NCI-H2107 (cell line): ENCODE results near the gene NCAPH2.

Experiments
- DNase-seq: peaks from one replicate; lab custom pipeline; 2025; lab: John Stamatoyannopoulos, UW

The NCAPH2 gene

DNA sequence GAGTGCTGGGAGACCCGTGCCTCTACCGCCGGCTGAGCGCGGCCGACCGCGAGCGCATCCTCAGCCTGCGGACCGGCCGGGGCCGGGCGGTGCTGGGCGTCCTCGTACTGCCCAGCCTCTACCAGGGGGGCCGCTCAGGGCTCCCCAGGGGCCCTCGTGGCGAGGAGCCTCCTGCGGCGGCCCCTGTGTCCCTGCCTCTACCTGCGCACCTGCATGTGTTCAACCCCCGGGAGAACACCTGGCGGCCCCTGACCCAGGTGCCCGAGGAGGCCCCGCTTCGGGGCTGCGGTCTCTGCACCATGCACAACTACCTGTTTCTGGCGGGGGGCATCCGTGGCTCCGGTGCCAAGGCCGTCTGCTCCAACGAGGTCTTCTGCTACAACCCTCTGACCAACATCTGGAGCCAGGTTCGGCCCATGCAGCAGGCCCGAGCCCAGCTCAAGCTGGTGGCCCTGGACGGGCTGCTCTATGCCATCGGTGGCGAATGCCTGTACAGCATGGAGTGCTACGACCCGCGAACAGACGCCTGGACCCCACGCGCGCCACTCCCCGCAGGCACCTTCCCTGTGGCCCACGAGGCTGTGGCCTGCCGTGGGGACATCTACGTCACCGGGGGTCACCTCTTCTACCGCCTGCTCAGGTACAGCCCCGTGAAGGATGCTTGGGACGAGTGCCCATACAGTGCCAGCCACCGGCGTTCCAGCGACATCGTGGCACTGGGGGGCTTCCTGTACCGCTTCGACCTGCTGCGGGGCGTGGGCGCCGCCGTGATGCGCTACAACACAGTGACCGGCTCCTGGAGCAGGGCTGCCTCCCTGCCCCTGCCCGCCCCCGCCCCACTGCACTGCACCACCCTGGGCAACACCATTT, 41.1 kb downstream of the NCAPH2 start:
- DNase-seq: no peak

DNA sequence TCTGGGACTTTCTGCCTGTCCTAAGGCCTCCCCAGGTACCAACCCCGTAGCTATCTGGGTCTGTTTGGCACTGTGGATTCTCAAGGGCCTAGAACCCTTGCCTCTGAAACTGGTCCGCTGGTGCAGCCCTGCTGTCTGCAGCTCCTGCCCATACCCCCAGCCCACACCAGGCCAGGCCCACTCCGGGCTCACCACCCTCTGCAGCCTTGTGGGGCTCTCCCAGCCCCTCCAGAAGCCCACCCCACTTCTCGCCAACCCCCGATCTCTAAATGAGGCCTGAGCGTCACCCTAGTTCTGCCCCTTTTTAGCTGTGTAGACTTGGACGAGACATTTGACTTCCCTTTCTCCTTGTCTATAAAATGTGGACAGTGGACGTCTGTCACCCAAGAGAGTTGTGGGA, 42.4 kb downstream of the NCAPH2 start:
- DNase-seq: no peak

DNA sequence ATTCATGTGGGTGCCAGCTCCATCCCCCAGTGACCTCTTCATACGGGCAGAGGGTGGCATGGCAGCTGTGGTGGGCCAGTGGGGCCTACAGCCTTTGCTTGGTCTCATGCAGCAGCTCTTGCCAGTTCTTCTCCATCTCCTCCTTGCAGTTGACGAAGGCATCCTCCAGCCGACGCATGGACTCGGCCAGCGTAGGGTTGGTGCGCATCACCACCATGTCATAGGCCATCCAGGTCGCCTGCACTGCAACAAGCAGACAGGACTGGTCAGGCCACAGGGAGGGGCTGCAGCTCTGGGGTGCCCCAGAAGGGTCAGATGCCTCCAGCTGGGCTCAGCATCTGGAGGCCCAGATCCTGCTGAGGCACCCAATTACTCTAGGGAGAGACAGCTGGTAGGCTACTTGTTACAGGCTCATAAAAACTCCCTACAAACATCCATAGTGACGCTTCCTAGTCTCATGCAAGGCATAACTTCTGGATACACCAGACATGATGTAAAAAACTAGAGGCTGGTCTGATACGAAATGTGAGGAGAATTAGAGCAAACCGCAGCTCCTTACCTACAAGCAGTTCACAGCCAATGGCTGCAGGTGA, 43.2 kb downstream of the NCAPH2 start:
- no peak for DNase-seq

DNA sequence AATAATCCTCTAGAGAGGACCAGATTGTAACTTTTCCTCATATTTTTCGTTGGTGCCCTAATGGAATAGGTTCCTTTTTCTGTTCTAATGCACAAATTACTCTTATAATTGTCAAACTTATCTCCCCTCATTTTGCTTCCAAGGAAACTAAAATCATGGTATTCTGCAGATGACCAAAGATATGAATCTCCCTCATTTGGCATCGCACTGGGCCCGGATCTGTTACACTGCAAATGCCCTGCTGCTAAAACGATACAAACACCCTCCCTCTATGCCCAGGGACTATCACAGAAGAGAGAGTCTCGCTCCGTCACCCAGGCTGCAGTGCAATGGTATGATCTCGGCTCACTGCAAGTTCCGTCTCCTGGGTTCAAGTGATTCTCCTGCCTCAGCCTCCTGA, 45.3 kb downstream of the NCAPH2 start:
- no peak for DNase-seq

DNA sequence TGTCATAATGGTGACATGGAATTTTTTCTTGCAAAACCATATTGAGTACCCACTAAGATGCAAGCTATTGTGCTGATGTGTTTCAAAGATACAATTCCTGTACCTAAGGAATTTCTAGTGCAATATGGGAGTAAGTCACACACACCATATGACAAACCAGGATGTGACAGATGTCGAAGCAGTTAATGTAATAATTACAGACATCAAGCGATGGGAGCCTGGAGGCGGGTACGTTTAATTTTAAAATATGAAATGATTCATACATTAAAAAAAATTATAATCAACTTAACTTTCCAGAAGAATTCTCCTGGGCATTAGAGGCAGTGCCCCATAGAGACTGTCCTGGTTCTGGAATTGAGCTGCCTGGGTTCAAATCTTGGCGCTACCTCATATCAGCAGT, 48.7 kb downstream of the NCAPH2 start:
- no peak for DNase-seq

DNA sequence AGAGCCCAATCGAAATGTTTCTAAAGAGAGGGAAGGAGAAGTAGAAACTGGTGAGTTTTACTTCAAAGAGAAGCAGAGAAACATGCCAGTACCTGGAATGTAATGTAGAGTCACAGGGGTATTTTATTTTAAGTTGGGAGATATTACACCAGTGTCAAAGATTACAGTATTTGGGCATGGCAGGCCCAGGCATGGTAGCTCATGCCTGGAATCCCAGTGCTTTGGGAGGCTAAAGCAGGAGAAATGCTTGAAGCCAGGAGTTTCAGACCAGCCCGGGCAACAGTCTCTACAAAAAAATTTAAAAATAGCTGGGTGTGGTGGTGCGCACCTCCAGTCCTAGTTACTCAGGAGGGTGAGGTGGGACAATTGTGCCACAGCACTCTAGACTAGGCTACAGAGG, 52.0 kb downstream of the NCAPH2 start:
- DNase-seq: no peak

DNA sequence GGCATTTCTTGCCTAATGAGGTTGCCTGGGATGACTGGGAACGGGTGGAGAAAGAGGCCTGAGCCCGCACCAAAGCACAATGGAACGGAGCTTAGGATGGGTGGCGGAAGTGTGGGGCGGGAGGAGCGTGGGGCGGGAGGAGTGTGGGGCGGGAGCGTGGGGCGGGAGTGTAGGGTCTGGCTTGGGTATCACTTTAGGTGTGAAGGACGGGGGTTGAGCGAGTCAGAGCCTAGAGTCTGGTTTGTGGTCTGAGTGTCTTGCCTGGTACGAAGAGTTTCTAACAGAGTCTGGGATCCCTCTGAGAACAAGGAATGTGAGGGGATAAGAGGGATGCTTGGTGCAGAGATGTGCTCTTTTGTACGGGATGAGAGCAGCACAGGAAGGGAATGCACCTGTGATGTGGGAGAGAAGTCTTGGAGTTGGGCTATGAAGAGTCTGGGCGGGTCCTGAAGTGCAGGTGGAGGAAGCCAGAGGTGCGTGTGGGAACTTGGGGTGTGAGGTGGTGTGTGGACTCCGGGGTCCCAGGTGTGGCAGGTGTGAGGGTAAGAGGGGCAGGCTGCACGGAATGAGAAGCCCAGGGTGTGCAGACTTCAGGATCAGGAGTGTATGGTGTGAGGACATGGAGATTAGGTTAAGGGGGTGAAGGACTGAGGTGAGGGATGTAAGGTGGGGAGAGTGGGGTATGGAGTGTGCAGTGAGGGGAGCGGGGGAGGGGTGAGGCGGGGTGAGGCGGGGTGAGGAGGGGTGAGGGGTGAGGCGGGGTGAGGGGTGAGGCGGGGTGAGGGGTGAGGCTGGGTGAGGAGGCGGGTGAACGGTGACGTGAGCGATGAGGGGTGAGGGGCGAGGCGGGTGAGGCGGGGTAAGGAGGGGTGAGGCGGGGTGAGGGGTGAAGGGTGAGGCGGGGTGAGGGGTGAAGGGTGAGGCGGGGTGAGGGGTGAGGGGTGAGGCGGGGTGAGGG, 53.7 kb downstream of the NCAPH2 start:
- DNase-seq: no peak

DNA sequence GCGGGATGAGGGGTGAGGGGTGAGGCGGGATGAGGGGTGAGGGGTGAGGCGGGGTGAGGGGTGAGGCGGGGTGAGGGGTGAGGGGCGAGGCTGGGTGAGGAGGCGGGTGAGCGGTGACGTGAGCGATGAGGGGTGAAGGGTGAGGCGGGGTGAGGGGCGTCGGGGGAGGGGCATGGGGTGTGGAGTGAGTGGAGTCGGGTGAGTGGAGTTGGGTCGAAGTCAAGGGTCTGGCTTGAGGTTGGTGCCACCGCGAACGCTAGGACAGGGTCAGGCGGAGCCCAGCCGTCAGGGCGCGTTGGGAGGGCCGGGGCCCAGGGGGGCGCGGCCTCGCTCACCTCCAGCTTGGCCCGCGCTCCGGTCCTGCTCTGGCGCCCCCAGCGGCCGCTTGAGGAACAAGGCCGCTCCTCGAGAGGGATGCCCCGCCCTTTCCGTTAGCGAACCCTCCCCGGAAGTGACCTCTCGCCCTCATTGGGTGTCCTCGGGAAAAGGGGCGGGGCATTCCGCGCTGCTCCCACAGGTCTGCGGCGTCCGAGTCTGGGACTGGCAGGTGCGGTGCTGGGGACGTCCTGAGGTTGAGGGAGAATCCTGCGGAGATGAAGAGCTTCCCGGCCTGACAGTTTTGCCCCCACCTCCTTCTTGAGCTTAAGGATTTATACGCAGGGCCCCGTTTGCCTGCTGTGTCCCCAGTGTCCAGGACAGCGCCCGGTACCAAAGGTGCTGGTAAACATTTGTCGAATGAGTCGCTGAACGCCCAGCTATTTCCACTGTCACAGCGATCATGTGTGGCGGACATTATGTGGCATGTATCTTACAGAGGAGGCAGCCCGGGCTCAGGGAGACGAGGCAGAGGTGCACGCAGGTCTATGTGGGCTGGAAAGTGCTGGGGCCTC, 54.7 kb downstream of the NCAPH2 start, which contains the start of gene SYCE3:
TSS of gene SYCE3 (minus strand) at position 397 of the 890 bp plus-strand sequence. CDS start 6,514 bp downstream, outside the sequence.
- DNase-seq: peak; percentile 88

DNA sequence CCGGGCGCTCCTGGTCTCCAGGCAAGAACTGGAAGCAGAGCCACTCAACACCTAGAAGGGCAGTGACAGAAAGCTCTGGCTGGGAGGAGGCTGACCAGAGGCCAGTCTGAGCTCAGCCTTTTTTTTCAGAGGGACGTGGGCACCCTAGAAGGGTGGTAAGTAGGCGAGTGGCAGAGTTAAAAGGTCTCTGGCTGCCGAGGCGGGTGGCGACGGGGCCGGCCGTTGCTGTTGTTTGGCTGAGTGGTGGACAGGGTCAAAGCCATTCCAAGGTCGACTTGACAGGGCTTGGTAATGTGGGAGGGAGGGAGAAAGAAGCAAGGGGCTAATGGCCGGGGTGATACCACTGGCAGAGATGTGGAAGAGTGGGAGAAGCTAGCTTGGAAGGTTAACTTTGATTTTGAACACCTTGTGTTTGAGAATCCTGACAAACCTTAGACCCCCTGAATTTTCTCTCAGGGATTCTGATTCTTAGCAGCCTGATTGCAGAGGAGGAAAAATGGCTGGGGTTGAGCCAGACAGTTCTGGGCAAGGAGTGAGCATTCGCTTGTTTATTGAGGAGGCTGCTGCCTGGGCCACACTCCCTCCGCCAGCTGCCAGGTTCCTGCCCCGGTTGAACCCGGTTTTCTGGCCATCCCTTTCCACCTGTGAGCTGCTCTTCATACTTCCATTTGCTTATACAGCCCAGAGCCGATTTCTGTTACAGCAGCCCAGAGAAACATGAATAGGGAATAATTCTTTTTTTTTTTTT, 55.6 kb downstream of the NCAPH2 start:
- DNase-seq: no peak

DNA sequence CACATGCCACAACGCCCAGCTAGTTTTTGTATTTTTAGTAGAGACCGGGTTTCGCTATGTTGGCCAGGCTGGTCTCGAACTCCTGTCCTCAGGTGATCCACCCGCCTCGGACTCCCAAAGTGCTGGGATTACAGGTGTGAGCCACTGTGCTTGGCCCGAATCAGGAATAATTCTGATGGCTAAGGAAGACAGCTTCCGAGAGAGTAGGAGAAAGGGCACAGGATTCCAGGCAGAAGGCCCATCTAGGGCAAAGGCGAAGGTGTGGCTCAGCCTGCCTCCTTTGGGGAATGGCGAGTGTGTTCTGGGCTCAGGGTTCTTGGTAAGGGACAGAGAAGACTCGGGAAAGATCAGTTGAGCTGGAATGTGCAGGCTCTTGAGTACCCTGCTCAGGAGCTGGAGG, 56.3 kb downstream of the NCAPH2 start:
- no peak for DNase-seq

DNA sequence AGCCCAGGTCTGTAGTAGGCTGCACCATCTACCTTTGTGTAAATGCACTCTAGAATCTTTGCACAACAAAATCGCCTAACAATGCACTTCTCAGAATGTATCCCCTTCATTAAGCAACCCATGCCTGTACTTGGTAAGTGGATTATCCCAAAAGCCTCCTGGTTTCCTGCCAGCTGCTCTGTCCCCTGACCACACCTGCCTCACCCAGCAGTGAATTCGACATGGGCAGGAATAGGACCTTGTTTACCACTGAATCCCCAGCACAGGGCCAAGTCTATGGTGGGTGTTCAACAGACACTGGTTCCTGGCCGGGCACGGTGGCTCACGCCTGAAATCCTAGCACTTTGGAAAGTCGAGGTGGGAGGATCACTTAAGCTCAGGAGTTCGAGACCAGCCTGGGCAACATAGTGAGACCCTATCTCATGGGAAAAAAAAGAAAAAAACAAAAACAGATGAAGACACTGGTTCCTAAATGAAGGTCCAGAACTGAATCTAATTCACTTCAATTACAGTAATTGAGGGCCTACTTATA, 59.8 kb downstream of the NCAPH2 start:
- no peak for DNase-seq

DNA sequence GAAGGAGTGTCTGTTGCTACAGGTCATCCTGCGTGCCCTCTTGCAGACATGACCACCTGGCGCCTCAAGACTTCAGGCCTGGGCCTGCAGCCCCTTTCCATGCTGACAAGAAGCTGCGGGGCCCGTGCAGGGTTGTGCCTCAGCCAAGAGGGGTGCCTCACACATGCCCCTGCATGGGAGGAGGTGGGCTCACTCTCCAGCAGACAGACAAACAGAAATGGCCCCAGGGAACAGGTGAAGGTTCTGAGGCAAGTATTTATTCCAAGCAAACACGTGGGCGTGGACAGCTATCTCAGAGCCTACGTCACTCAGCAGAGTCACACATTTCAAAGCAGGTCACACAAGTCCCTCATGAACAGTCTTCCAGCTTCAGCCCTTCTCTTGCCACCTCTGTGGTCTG, 60.6 kb downstream of the NCAPH2 start:
- DNase-seq: no peak

DNA sequence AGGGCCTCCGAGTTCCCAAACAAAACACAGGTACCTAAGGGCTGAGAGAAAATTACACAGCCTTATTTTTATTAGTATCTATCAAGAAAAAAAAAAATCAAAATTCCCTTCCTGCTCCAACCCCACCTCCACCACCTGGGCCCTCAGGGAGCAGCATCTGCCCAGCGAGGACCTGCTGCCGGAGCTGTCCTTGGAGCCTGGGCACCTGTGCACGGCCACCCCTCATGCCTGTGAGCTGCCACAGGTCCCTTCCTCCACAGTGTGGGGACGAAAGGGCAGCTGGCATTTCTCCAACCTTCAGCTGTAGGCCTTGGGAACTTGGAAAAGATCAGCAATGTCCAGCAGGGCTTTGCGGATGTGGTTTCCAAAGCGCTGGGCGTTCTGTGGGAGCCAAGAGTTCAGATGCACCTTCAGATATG, 61.0 kb downstream of the NCAPH2 start:
- DNase-seq: no peak

DNA sequence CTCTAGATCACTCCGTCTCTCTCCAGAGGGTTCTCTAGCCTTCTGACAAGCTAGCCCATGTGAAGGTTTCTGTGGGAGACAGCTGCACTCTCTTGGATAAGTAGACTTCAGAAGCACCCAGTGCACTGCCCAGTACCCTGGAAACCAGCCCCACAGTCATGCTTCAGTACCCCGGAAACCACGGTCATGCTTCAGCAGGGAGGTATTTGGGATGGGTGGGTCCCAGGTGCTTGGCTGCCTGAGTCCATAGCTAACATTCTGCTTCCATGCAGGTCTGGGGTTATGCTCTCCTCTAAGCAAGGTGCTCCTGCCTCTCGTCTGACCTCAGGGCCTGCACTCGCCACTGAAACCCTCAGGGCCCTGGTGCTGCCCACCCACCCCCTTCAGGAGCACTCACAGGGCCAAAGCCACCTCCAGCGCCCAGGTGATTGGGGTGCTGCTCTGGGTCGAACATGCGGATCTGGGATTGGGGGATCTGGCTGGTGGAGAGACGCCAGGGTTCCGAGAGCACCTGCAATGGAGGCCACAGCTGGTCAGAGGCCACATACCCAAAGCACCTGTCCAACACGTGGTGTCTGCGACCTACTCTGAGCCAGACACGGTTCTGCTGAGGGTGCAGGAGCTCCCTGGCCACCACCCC, 62.0 kb downstream of the NCAPH2 start:
- no peak for DNase-seq

DNA sequence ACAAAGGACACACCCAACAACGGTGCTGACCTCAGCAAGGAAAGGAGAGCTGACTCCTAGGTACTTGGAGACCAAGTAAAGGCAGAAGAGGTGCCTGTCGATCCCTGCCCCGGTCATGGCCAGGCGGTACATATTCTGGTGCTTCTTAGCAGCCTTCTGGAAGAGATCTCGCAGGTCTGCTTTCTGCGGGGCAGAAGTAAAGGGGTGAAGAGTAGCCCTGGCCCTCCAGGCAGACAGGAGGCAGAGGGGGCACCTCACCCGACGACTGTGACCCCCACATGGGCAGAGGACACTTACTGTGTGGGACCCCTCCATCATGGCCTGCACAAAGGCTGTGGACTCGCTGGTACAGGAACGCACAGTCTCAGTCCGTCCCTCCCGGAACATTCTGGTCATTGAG, 62.8 kb downstream of the NCAPH2 start:
- DNase-seq: no peak

DNA sequence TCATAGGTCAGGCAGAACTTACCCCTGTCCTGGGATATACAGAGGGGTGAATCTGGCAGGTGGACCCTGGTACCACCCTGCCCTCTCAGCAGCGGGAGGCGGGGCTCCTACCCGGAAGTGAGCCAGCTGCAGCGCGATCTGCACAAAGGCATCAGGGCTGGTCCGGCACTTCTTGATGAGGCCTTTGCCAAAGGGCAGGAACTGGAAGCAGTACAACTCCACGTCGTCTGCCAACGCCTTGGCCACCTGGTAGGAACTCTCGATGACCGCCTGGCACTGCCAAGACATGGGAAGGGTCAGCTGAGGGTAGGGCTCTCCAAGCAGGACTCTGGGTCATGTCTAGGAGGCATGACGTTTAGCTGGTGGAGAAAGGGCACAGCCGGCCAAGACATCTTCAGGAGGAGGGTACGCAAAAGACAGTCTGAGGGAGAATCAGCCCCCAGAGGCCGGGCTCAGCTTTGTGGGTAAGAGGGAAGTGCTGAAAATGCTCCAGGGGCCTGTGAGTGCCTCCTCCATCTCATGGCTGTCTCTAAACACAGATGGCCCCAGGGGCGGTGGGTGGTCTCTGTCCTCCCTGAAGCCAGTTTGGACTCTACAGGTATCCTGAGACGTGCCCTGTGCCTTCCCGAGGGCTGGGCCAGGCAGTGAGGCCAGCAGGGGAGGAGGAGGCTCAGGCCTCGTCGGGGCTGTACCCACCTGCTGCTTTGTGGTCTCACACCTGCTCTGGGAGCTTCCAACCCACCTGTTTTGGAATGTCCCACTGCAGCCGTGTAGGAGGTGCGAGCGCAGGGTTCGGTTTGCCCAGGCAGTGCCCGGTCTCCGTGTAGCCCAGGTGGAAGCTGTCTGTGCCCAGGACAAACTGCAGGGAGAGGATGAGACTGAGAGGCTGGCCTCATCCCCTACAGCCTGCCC, 63.5 kb downstream of the NCAPH2 start:
- no peak for DNase-seq

DNA sequence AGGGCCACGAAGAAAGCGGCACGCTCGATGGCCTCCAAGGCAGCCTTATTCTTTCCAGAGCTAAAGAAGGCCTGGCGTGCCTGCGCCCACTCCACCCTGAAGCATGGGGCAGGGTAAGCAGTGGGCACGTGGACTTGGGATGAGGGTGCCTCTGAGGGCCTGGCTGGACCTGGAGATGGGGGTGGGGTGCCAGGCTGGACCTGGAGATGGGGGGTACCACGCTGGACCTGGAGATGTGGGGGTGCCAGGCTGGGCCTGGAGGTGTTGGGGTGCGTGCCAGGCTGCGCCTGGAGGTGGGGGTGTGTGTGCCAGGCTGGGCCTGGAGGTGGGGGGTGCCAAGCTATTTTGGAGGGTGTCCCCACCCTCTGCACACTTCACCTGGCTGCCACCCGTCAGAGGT, 64.9 kb downstream of the NCAPH2 start:
- DNase-seq: no peak

DNA sequence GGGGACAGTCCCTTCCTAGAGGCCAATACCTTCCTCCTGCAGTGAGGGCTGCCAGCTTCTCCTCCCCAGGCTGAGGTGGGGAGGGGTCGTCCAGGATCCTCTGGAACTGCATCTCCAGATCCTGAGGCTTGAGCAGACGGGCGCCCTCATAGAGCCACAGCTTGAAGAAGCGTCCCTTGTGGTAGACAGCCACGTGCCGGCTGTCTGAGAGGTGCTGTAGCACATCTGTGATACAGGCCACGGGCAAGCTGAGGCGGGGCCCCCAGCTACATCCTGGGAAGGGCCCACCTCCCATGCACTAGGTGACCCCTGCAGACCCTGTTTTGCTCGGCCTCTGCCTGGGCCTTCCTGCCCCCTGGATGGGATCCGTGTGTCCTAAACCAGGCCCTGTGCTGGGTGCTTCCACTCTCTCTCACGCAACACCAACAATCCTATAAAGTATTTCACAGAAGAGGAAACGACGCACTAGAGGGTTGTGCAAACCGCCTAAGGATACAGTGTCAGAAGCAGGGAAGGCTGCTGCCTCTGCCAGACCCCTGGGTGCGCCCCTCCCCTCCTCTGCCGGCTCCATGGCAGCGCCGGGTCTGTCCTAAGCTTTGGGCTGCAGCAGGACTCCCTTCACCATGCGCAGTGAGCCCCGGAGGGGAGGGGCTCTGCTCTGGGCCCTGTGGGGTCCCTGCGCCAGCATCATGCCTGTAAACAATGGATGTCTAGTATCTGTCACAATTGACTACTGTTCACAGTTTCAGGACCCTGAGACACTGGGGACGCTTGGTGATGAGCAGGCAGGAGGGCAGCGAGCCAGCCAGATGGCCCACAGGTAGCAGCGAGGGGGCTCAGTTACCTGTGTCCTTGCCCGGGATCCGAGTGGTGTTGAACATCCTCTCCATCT, 65.7 kb downstream of the NCAPH2 start:
- DNase-seq: no peak
